Keratinocyte (primary cell): ENCODE measurements around the gene ZNF516. TPM values are rescaled to one million over a fixed set of nuclear protein-coding genes. Genes with fewer than 3 reads are reported as not detected.

Experiments
- DNase-seq: peaks from one replicate; pipeline ENCODE4 v3.0.0-alpha.2; 2011; ENCODE audit warnings: low read depth, missing footprints, low spot score
- FAIRE-seq: peaks from 2 replicates; lab custom pipeline; 2011; peaks lifted over from hg19 to GRCh38; lab: Jason Lieb, UNC
- H2AFZ ChIP-seq: 2 replicates; pipeline ENCODE4 v1.6.0; 2012; ENCODE audit warnings: low read length, control low read depth, inconsistent platforms; ENCODE audit not compliant: control insufficient read depth
- H3K27ac ChIP-seq: 2 replicates; pipeline ENCODE4 v1.5.1; 2011; ENCODE audit warnings: low read length; ENCODE audit not compliant: control insufficient read depth, insufficient read depth
- H3K27me3 ChIP-seq: 3 replicates; pipeline ENCODE4 v1.6.0; 2011; ENCODE audit warnings: low read length; ENCODE audit not compliant: control insufficient read depth, insufficient read depth; ENCODE audit errors: extremely low read depth
- H3K36me3 ChIP-seq, 2 experiments: 2 replicates in 1 of 2; 3 replicates in 1 of 2; pipeline ENCODE4 v1.5.1; 2011; ENCODE audit warnings: low read length in 2 of 2, mild to moderate bottlenecking in 1 of 2; ENCODE audit not compliant: control insufficient read depth in 2 of 2, insufficient read depth in 2 of 2; ENCODE audit errors: extremely low read depth in 1 of 2
- H3K4me1 ChIP-seq: 3 replicates; pipeline ENCODE4 v1.5.1; 2011; ENCODE audit warnings: low read length; ENCODE audit not compliant: control insufficient read depth, insufficient read depth; ENCODE audit errors: extremely low read depth
- H3K4me2 ChIP-seq: 3 replicates; pipeline ENCODE4 v1.6.0; 2011; ENCODE audit warnings: low read depth, low read length; ENCODE audit not compliant: control insufficient read depth, insufficient read depth; ENCODE audit errors: extremely low read depth
- H3K4me3 ChIP-seq, 3 experiments: fragments of 200-600 bp in 1 of 3; sonication (generic) in 1 of 3; 2 replicates in 2 of 3; 3 replicates in 1 of 3; pipeline ENCODE4 v1.5.1; 2011 to 2016; ENCODE audit warnings: low read length in 3 of 3, mild to moderate bottlenecking in 3 of 3, control low read depth in 2 of 3, inconsistent platforms in 1 of 3, low read depth in 1 of 3, mixed read lengths in 1 of 3, mixed run types in 1 of 3, moderate library complexity in 1 of 3; ENCODE audit not compliant: control insufficient read depth in 2 of 3, insufficient read depth in 2 of 3; ENCODE audit errors: extremely low read depth in 1 of 3
- H3K79me2 ChIP-seq: 2 replicates; pipeline ENCODE4 v1.6.0; 2012; ENCODE audit warnings: low read length; ENCODE audit not compliant: control insufficient read depth, insufficient read depth
- H3K9ac ChIP-seq: 3 replicates; pipeline ENCODE4 v1.6.0; 2011; ENCODE audit warnings: low read length; ENCODE audit not compliant: control insufficient read depth, insufficient read depth; ENCODE audit errors: extremely low read depth
- H3K9me1 ChIP-seq: 3 replicates; pipeline ENCODE4 v1.6.0; 2011; ENCODE audit warnings: low read length; ENCODE audit not compliant: control insufficient read depth, insufficient read depth; ENCODE audit errors: extremely low read depth
- H3K9me3 ChIP-seq: 2 replicates; pipeline ENCODE4 v1.5.1; 2012; ENCODE audit warnings: low read depth, low read length; ENCODE audit not compliant: control insufficient read depth
- H4K20me1 ChIP-seq: 3 replicates; pipeline ENCODE4 v1.6.0; 2011; ENCODE audit warnings: low read length; ENCODE audit not compliant: control insufficient read depth, insufficient read depth; ENCODE audit errors: extremely low read depth
- CTCF ChIP-seq, 3 experiments: IDR thresholded peaks in 1 of 3; conservative IDR thresholded peaks in 1 of 3; optimal IDR thresholded peaks in 1 of 3; 2 replicates in 2 of 3; 3 replicates in 1 of 3; pipeline versions ENCODE3 to v1.5.1; 2011; ENCODE audit warnings: low read length in 3 of 3, mild to moderate bottlenecking in 3 of 3, moderate library complexity in 2 of 3, control low read depth in 1 of 3, inconsistent platforms in 1 of 3; ENCODE audit not compliant: insufficient read depth in 2 of 3; ENCODE audit errors: extremely low read depth in 1 of 3
- EZH2 ChIP-seq: IDR thresholded peaks from one replicate; pipeline ENCODE4 v1.6.1; 2012; ENCODE audit warnings: inconsistent platforms, mild to moderate bottlenecking, low read length, moderate library complexity
- dilution Hi-C: fragments of 300-500 bp; cut with MboI; formaldehyde crosslinking; loops from one replicate; pipeline ENCODE4 v1.7.0; 2020; ENCODE audit warnings: low sequenced_read_pairs; ENCODE audit not compliant: extremely low pct_ligation_motif_present
- polyA plus RNA-seq, 5 experiments: library from polyadenylated mRNA; depleted of rRNA in 3 of 5; stranded (reverse) in 3 of 5; stranded (forward) in 1 of 5; unstranded in 1 of 5; fragments of >200 nt; gene quantifications; 1 replicate in 1 of 5; 2 replicates in 3 of 5; 3 replicates in 1 of 5; pipeline versions ENCODE4 v1.2.1 to v1.2.3, GENCODE V29; 2011 to 2012; ENCODE audit warnings: missing spikeins in 2 of 5, low read depth in 1 of 5, low replicate concordance in 1 of 5

ZNF516 gene
- polyA plus RNA-seq, 1 donor (not counting 4 experiments of a cell fraction or from before 2014, with no cell fraction given) = 9.3 TPM

- Histone ChIP-seq H3K9me1 (no peaks in the 10 kb centered on the region), H3K27ac (no peak overlapping the region), H3K36me3 (peaks cover 0 to 2% of the 10 kb centered on the region in 2 experiments), H3K27me3 (no peaks in the 10 kb centered on the region), H3K9me3 (no peaks in the 10 kb centered on the region), H3K79me2 (peaks cover 55% of the 10 kb centered on the region), H3K4me2 (no peak overlapping the region), H3K9ac (no peak overlapping the region), H4K20me1 (peaks cover 14% of the 10 kb centered on the region), H3K4me1 (no peaks in the 10 kb centered on the region), H2AFZ (no peak overlapping the region), H3K4me3 (no peak overlapping the region)
- TF ChIP-seq CTCF (optimal IDR thresholded peaks at IDR 0.05 in 1 of 3, IDR thresholded peaks at IDR 0.05 in 1 of 3, conservative IDR thresholded peaks at IDR 0.05 in 1 of 3; ENCODE audit: extremely low read depth in 1 of 3, insufficient read depth in 2 of 3, low read length in 3 of 3) = no peak
- no peak for TF ChIP-seq EZH2
- DNase-seq (no peak), FAIRE-seq (peak; percentile 13)
- dilution Hi-C loops = no loop called here
Observed at GRCh38 chr18:76420898-76421684, 74.0 kb downstream of the ZNF516 start.

GRCh38 chr18:76419811-76420210 is 75.2 kb downstream of the ZNF516 start:
- Histone ChIP-seq H3K36me3 (peaks cover 0 to 6% of the 10 kb centered on the region in 2 experiments), H3K9ac (no peak overlapping the region), H3K27me3 (no peaks in the 10 kb centered on the region), H3K9me1 (no peaks in the 10 kb centered on the region), H3K4me3 (no peak overlapping the region), H3K4me1 (no peaks in the 10 kb centered on the region), H3K27ac (no peak overlapping the region), H3K9me3 (no peaks in the 10 kb centered on the region), H4K20me1 (peaks cover 8% of the 10 kb centered on the region), H3K79me2 (peaks cover 47% of the 10 kb centered on the region), H3K4me2 (no peak overlapping the region), H2AFZ (no peak overlapping the region)
- FAIRE-seq (no peak), DNase-seq (no peak)
- TF ChIP-seq CTCF (optimal IDR thresholded peaks at IDR 0.05 in 1 of 3, IDR thresholded peaks at IDR 0.05 in 1 of 3, conservative IDR thresholded peaks at IDR 0.05 in 1 of 3; ENCODE audit: extremely low read depth in 1 of 3, insufficient read depth in 2 of 3, low read length in 3 of 3) (no peak), EZH2 (no peak)
- dilution Hi-C loops = no loop called here
